H9 (cell line): ENCODE data around the gene ZMYND11. TPM values are rescaled to one million over a fixed set of nuclear protein-coding genes. Genes with fewer than 3 reads are reported as not detected.

Experiments used
- DNase-seq: peaks from one replicate; pipeline ENCODE4 v3.0.0-alpha.2; 2017
- H2AFZ ChIP-seq: one replicate; pipeline ENCODE4 v1.6.1; 2013; ENCODE audit warnings: mild to moderate bottlenecking, low read length, control low read depth, moderate library complexity
- H2AK5ac ChIP-seq: 2 replicates; pipeline ENCODE4 v1.6.1; 2013; ENCODE audit warnings: low read length, control low read depth, mixed read lengths; ENCODE audit not compliant: insufficient read length
- H2BK120ac ChIP-seq: one replicate; pipeline ENCODE4 v1.6.1; 2013; ENCODE audit warnings: low read depth, mild to moderate bottlenecking, low read length, control low read depth, inconsistent platforms; ENCODE audit not compliant: poor library complexity, severe bottlenecking
- H2BK12ac ChIP-seq: 2 replicates; pipeline ENCODE4 v1.6.1; 2013; ENCODE audit warnings: low read length, control low read depth, mixed read lengths, low read depth; ENCODE audit not compliant: insufficient read length
- H2BK15ac ChIP-seq: 2 replicates; pipeline ENCODE4 v1.6.1; 2013; ENCODE audit warnings: low read depth, low read length, control low read depth
- H2BK20ac ChIP-seq: one replicate; pipeline ENCODE4 v1.6.1; 2013; ENCODE audit warnings: low read depth, mild to moderate bottlenecking, low read length, control low read depth, inconsistent platforms; ENCODE audit not compliant: poor library complexity, severe bottlenecking
- H2BK5ac ChIP-seq: 2 replicates; pipeline ENCODE4 v1.6.1; 2013; ENCODE audit warnings: low read length, control low read depth, mixed read lengths; ENCODE audit not compliant: insufficient read length
- H3K14ac ChIP-seq: 2 replicates; pipeline ENCODE4 v1.6.1; 2013; ENCODE audit warnings: low read length, control low read depth; ENCODE audit not compliant: insufficient read depth
- H3K18ac ChIP-seq: 2 replicates; pipeline ENCODE4 v1.6.1; 2013; ENCODE audit warnings: low read depth, mild to moderate bottlenecking, mixed read lengths, low read length, control low read depth; ENCODE audit not compliant: insufficient read length
- H3K23ac ChIP-seq: 2 replicates; pipeline ENCODE4 v1.6.1; 2013; ENCODE audit warnings: low read length, control low read depth, mixed read lengths, low read depth; ENCODE audit not compliant: insufficient read length
- H3K23me2 ChIP-seq: 2 replicates; pipeline ENCODE4 v1.6.1; 2013; ENCODE audit warnings: low read depth, mild to moderate bottlenecking, mixed read lengths, low read length, control low read depth; ENCODE audit not compliant: insufficient read length, poor library complexity, severe bottlenecking
- H3K27ac ChIP-seq: 2 replicates; pipeline ENCODE4 v1.5.1; 2013; ENCODE audit warnings: low read length, control low read depth, mixed read lengths, low read depth; ENCODE audit not compliant: insufficient read length
- H3K27me3 ChIP-seq: 2 replicates; pipeline ENCODE4 v1.6.1; 2013; ENCODE audit warnings: low read length, control low read depth, inconsistent platforms; ENCODE audit not compliant: insufficient read depth
- H3K4ac ChIP-seq: 2 replicates; pipeline ENCODE4 v1.6.1; 2013; ENCODE audit warnings: low read depth, mild to moderate bottlenecking, control low read depth, inconsistent platforms, low read length, moderate library complexity
- H3K4me1 ChIP-seq: 2 replicates; pipeline ENCODE4 v1.6.1; 2013; ENCODE audit warnings: low read length, control low read depth, inconsistent platforms; ENCODE audit not compliant: insufficient read depth
- H3K4me2 ChIP-seq: 2 replicates; pipeline ENCODE4 v1.6.1; 2013; ENCODE audit warnings: low read length, control low read depth, mixed read lengths; ENCODE audit not compliant: insufficient read length, insufficient read depth
- H3K56ac ChIP-seq: 2 replicates; pipeline ENCODE4 v1.6.1; 2013; ENCODE audit warnings: low read depth, mild to moderate bottlenecking, mixed read lengths, low read length, control low read depth; ENCODE audit not compliant: insufficient read length
- H3K79me1 ChIP-seq: 2 replicates; pipeline ENCODE4 v1.6.1; 2013; ENCODE audit warnings: low read depth, mild to moderate bottlenecking, moderate library complexity, low read length, control low read depth, inconsistent platforms; ENCODE audit not compliant: insufficient read depth, poor library complexity, severe bottlenecking
- H3K79me2 ChIP-seq: 2 replicates; pipeline ENCODE4 v1.6.1; 2013; ENCODE audit warnings: low read length, control low read depth, inconsistent platforms; ENCODE audit not compliant: insufficient read depth
- H3K9ac ChIP-seq: 2 replicates; pipeline ENCODE4 v1.6.1; 2013; ENCODE audit warnings: low read length, control low read depth, mixed read lengths; ENCODE audit not compliant: insufficient read length; ENCODE audit errors: extremely low read depth
- H3K9me3 ChIP-seq: one replicate; pipeline ENCODE4 v1.6.1; 2013; ENCODE audit warnings: low read depth, low read length, inconsistent platforms; ENCODE audit not compliant: control insufficient read depth
- H3T11ph ChIP-seq: one replicate; pipeline ENCODE4 v1.6.1; 2013; ENCODE audit warnings: mild to moderate bottlenecking, low read length, control low read depth, inconsistent platforms
- H4K20me1 ChIP-seq: one replicate; pipeline ENCODE4 v1.6.1; 2013; ENCODE audit not compliant: control insufficient read depth, insufficient read length, insufficient read depth
- H4K5ac ChIP-seq: 2 replicates; pipeline ENCODE4 v1.6.1; 2013; ENCODE audit warnings: low read depth, mild to moderate bottlenecking, mixed read lengths, low read length, control low read depth; ENCODE audit not compliant: insufficient read length
- H4K8ac ChIP-seq: replicated peaks from 2 replicates; pipeline ENCODE4 v1.6.1; 2013; ENCODE audit warnings: low read length, control low read depth, mixed read lengths, low read depth; ENCODE audit not compliant: insufficient read length
- H4K91ac ChIP-seq: 2 replicates; pipeline ENCODE4 v1.6.1; 2013; ENCODE audit warnings: low read depth, mild to moderate bottlenecking, moderate library complexity, mixed read lengths, low read length, control low read depth; ENCODE audit not compliant: insufficient read length
- H3K27ac Mint-ChIP-seq, 3 experiments: 2 replicates in 2 of 3; 3 replicates in 1 of 3; pipeline ENCODE4 v1.8.0; 2020 to 2021; ENCODE audit warnings: mixed read lengths in 3 of 3, mild to moderate bottlenecking in 1 of 3, moderate library complexity in 1 of 3
- H3K27me3 Mint-ChIP-seq: 2 replicates; pipeline ENCODE4 v1.8.0; 2021; ENCODE audit warnings: low read depth, mild to moderate bottlenecking, moderate library complexity, mixed read lengths
- H3K36me3 Mint-ChIP-seq, 3 experiments: 2 replicates in 2 of 3; 3 replicates in 1 of 3; pipeline ENCODE4 v1.8.0; 2020 to 2021; ENCODE audit warnings: low read depth in 3 of 3, mixed read lengths in 3 of 3; ENCODE audit not compliant: insufficient read depth in 1 of 3
- H3K4me1 Mint-ChIP-seq, 2 experiments: 2 replicates each; pipeline ENCODE4 v1.8.0; 2020; ENCODE audit warnings: mixed read lengths in 2 of 2
- H3K4me3 Mint-ChIP-seq, 2 experiments: 2 replicates in 1 of 2; 3 replicates in 1 of 2; pipeline ENCODE4 v1.8.0; 2020 to 2021; ENCODE audit warnings: mild to moderate bottlenecking in 2 of 2, mixed read lengths in 2 of 2, moderate library complexity in 1 of 2
- H3K9me3 Mint-ChIP-seq, 2 experiments: 2 replicates in 1 of 2; 3 replicates in 1 of 2; pipeline ENCODE4 v1.8.0; 2020; ENCODE audit warnings: mild to moderate bottlenecking in 2 of 2, mixed read lengths in 2 of 2, moderate library complexity in 1 of 2
- WGBS: extraction: QIAGEN DNeasy Blood & Tissue Kit; methylation state at CpG from one replicate; pipeline ENCODE4 v1.1.7; 2013; ENCODE audit warnings: missing lambda C conversion rate, low lambda C conversion rate, mixed read lengths; ENCODE audit not compliant: insufficient read length; ENCODE audit errors: extremely low coverage; 5-methylcytosine and 5-hydroxymethylcytosine counted together
- total RNA-seq: library from RNA; stranded (reverse); gene quantifications from 2 replicates; pipeline ENCODE4 v1.2.1, GENCODE V29; 2021
- TF ChIP-seq, protein P1 (sequence below): fragments of 200-600 bp; sonication (generic); conservative IDR thresholded peaks from 3 replicates; pipeline ENCODE4 v1.8.0; 2021; ENCODE audit warnings: antibody characterized with exemption, mild to moderate bottlenecking

The ZMYND11 gene
- total RNA-seq, 1 experiment from 2014 or later, result 33.7 TPM

DNA sequence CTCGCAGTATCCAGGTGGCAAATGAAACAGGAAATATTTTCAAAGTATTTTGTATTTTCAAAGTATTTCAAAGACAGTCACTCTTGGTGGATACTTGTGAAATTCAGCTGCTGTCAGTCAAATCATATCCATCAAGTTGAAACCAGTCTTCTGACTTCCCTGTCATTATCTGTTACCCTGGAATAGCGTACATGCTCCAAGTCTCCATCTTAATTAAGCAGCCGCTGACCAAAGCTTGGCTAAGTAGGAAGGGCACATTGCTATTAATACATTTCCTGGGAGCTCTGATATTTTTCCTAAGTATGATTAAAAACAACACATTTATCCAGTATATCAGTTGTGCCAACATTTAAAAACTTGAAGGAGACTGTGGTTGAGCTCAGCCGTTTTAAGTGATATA is 112.2 kb downstream of the ZMYND11 start:
- H3K79me1 ChIP-seq, result no peaks in the 10 kb centered on the region
- H3K23ac ChIP-seq, result no peak overlapping the region
- H3K56ac ChIP-seq, result no peak overlapping the region
- H3K27me3 ChIP-seq, result no peaks in the 10 kb centered on the region
- TF ChIP-seq, protein P1, sequence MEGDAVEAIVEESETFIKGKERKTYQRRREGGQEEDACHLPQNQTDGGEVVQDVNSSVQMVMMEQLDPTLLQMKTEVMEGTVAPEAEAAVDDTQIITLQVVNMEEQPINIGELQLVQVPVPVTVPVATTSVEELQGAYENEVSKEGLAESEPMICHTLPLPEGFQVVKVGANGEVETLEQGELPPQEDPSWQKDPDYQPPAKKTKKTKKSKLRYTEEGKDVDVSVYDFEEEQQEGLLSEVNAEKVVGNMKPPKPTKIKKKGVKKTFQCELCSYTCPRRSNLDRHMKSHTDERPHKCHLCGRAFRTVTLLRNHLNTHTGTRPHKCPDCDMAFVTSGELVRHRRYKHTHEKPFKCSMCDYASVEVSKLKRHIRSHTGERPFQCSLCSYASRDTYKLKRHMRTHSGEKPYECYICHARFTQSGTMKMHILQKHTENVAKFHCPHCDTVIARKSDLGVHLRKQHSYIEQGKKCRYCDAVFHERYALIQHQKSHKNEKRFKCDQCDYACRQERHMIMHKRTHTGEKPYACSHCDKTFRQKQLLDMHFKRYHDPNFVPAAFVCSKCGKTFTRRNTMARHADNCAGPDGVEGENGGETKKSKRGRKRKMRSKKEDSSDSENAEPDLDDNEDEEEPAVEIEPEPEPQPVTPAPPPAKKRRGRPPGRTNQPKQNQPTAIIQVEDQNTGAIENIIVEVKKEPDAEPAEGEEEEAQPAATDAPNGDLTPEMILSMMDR, result no peak
- H2BK20ac ChIP-seq, result no peak overlapping the region
- H3K27me3 Mint-ChIP-seq, result no peaks in the 10 kb centered on the region; the same call in 1 of the 2 replicates
- H4K91ac ChIP-seq, result no peak overlapping the region
- H3K9ac ChIP-seq, result no peak overlapping the region
- H3K4me2 ChIP-seq, result no peak overlapping the region
- H3K4ac ChIP-seq, result no peak overlapping the region
- no peak overlapping the region for H3K18ac ChIP-seq
- no peaks in the 10 kb centered on the region for H3K4me1 Mint-ChIP-seq
- no peak overlapping the region for H2AFZ ChIP-seq
- no peak overlapping the region for H2BK15ac ChIP-seq
- H4K20me1 ChIP-seq, result no peaks in the 10 kb centered on the region
- no peak overlapping the region for H3K4me3 Mint-ChIP-seq
- no peaks in the 10 kb centered on the region for H3K4me1 ChIP-seq
- H2BK12ac ChIP-seq, result no peak overlapping the region
- H3K9me3 ChIP-seq, result no peaks in the 10 kb centered on the region
- H4K8ac ChIP-seq, result no peak overlapping the region
- peaks cover 1 to 53% (median 40%) of the 10 kb centered on the region in 3 experiments; a peak in 6 of 7 replicates for H3K36me3 Mint-ChIP-seq
- no CpG with 5 or more reads among the region's 4 CpGs for WGBS
- no peak overlapping the region for H3T11ph ChIP-seq
- H3K27ac ChIP-seq, result no peak overlapping the region
- H3K9me3 Mint-ChIP-seq, result no peaks in the 10 kb centered on the region
- DNase-seq, result no peak
- H2AK5ac ChIP-seq, result no peak overlapping the region
- H3K27ac Mint-ChIP-seq, result no peak overlapping the region
- no peaks in the 10 kb centered on the region for H3K79me2 ChIP-seq
- H3K23me2 ChIP-seq, result no peaks in the 10 kb centered on the region
- H4K5ac ChIP-seq, result no peak overlapping the region
- no peak overlapping the region for H3K14ac ChIP-seq
- H2BK120ac ChIP-seq, result no peak overlapping the region
- no peak overlapping the region for H2BK5ac ChIP-seq
